Stimulated activated CD4-positive, alpha-beta T cell treated with anti-CD3 and anti-CD28 coated beads, Interleukin-15, amount 100 ng/mL, for 48 hours (primary cell): ENCODE data around the gene TMEM178B.

Source experiments
- DNase-seq, 2 donors: peaks; one replicate each; pipeline ENCODE4 v3.0.0-alpha.2; 2020; ENCODE audit warnings: low read depth in 2 of 2

Gene TMEM178B

GRCh38 chr7:141431140-141431479 lies 357.2 kb downstream of the TMEM178B start:
- no peak for DNase-seq

GRCh38 chr7:141431711-141432110 lies 357.8 kb downstream of the TMEM178B start:
- no peak for DNase-seq

- no peak for DNase-seq
Observed at GRCh38 chr7:141433698-141434097, 359.8 kb downstream of the TMEM178B start.

DNA sequence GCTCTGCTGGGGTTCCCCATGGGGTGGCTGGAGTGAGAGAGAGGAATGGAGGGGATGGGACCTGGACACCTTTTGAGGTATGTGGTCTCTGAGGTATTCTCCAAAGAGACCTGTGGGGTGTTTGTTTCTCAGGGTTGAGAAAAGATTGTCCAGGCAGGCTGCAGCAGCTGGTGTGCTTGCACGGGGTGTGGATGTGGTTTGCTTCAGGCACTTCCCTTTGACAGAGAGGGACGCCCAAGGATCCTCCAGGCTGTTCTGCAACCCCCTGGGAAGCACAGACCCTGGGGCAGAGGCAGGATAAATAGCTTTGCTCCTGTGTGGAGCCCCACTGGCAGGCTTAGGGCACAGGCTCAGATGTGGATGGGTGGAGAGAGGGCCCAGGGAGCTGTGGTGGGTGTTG lies 362.3 kb downstream of the TMEM178B start:
- DNase-seq: no peak

GRCh38 chr7:141436575-141437075 lies 362.8 kb downstream of the TMEM178B start:
- DNase-seq: no peak

DNA sequence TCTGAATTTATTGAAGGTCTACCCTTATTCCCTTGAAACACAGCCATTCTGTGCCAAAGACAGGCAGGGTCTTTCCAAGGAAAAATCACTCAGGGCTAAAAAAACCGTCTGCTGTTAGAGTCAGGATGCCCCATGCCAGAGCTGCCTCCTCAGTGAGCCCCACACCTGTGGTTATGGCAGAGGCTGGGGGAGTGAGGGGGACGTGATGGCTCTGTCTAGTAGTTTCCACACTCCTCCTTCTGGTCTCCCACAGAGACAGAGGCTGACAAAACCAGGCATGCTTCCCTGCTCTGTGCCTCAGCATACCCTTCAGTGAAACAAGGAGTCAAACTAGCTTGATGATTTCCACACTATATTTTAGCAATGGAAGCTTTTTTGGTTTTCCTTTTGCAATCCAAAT lies 365.3 kb downstream of the TMEM178B start:
- no peak for DNase-seq

GRCh38 chr7:141439776-141440175 lies 365.9 kb downstream of the TMEM178B start:
- DNase-seq: no peak

GRCh38 chr7:141441837-141442627 lies 368.2 kb downstream of the TMEM178B start:
- DNase-seq: no peak

GRCh38 chr7:141442781-141443180 lies 368.9 kb downstream of the TMEM178B start:
- no peak for DNase-seq

GRCh38 chr7:141444961-141445360 lies 371.1 kb downstream of the TMEM178B start:
- no peak for DNase-seq

- DNase-seq: no peak
Observed at GRCh38 chr7:141451232-141451631, 377.4 kb downstream of the TMEM178B start.

DNA sequence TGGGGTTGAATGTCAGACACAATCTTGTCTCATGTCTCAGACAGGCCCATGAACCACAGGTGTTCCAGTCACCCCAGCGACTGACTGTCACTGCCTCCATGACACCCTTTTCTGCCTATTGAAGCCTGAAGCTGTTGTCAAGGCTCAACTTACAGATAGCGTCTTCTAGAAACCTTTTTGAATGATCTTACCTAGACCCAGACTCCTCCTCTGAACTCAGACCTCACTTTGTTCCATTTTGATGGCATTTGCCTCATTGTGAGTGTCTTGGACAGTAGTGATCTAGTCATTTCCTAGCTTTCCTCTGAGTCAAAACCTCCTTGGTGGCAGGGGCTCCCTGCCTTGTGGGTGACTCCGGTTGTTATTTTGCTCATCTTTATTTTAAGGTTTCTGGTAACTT lies 379.0 kb downstream of the TMEM178B start:
- no peak for DNase-seq

- DNase-seq: no peak
Observed at GRCh38 chr7:141454338-141454737, 380.5 kb downstream of the TMEM178B start.

GRCh38 chr7:141455723-141456122 lies 381.9 kb downstream of the TMEM178B start:
- no peak for DNase-seq

GRCh38 chr7:141456298-141456697 lies 382.4 kb downstream of the TMEM178B start:
- no peak for DNase-seq

- DNase-seq: no peak
Observed at GRCh38 chr7:141456711-141457110, 382.8 kb downstream of the TMEM178B start.

DNA sequence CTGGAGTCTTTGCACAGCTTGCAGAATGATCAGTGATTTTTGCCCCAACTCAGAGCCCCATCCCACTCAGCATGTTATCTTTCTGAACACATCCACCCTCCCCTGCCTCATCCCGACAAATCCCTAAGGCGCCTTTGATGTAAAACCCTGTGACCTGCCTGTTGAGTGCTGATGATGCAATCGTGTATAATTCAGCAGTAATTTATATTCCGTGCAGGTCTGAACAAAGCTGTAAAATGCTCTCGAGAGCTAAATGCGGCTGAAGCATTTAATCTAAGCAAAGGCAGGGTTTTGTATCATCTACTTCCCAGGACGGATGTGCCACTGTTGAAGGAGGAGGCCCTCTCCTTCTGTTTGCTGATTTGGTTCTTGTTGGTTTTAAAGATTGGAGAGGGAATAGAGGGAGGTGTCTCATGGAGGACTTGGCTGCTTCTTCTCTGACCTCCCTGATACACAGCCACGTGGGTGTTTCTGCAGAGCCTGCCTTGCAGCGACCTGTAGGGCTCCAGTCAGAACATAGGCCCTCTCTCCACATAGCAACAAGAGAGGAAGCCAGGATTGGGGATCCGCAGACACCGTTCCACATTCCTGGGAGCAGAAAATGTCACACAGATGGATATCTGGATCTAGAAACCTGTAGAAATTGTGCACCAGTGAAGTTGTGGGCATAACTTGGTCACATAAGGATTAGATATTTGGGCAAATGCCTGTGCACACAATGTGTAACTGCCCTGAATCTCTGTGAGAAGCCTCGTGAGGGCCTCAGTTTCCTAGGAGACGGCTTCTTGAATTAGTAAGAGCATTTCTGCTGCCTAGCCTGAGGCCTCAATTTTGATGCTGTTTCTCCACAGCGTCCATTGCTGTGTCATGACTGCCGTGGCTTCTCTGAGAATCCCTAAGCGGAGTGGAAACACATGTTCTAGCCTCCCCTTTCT lies 387.2 kb downstream of the TMEM178B start:
- no peak for DNase-seq

DNA sequence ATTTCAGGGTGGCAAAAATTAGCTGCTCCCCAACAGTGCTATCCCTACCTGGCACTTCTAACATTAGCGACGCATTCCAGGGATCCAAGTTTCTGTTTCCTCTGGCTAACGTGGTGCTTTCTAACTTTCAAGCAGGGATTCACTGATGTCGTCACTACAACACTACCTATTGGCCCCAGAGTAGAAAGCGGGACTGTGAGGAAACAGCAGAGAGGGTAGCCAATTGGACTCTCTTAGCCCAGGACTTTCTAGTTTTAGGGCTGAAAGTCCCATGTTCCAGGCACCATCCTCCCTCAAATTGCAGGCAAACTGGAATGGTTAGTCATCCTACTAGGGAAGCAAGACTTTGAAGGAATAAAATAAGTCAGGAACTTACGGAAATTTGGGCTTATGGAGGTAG lies 388.1 kb downstream of the TMEM178B start:
- DNase-seq: no peak

GRCh38 chr7:141462958-141463357 lies 389.1 kb downstream of the TMEM178B start:
- no peak for DNase-seq

DNA sequence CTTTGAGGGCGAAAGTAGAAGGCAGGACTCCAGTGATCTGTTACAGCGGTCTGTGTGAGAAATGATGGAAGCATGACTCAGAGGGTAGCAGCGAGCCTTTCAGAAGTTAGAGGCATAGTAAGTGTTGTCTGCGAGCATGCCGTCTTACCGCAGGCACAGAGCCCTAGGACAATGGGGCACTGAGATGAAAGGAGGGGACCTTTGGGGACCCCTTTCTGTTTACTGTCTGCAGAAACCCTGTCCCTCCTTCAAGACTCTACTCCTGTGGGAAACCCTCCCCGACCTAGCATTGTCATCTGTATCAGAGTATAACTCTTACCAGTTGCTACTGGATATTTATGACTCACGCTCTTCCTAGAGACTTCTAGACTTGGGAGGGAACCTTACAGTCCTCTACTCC lies 390.1 kb downstream of the TMEM178B start:
- DNase-seq: no peak

- DNase-seq: no peak
Observed at GRCh38 chr7:141464551-141464950, 390.7 kb downstream of the TMEM178B start.

- DNase-seq: no peak
Observed at GRCh38 chr7:141466151-141466904, 392.5 kb downstream of the TMEM178B start.
